ENCODE results near the gene CAMK2D. TPM values are rescaled to one million over a fixed set of nuclear protein-coding genes. Genes with fewer than 3 reads are reported as not detected.
A peak's percentile ranks its signal among the peaks of the same experiment; 100 is the strongest.

The CAMK2D gene
- total RNA-seq, 6 experiments from 2014 or later = 83.7 to 102 (median 94.1) TPM

DNA sequence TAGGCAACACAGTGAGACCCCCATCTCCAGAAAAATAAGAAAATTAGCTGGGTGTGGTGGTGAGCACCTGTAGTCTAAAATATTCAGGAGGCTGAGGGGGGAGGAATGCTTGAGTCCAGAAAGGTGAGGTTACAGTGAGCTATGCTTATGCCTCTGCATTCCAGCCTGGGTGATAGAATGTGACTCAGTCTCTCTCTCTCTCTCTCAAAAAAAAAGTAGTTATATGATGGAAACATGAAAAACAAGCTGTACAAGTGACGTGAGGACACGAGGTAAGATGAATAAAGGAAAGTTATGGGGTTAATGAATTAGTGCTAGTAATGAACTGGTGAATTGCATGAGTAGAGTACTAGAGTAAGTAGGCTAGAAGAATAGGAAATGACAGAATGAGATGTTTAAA is 21.8 kb upstream of the CAMK2D start:
- TF ChIP-seq, protein P1, sequence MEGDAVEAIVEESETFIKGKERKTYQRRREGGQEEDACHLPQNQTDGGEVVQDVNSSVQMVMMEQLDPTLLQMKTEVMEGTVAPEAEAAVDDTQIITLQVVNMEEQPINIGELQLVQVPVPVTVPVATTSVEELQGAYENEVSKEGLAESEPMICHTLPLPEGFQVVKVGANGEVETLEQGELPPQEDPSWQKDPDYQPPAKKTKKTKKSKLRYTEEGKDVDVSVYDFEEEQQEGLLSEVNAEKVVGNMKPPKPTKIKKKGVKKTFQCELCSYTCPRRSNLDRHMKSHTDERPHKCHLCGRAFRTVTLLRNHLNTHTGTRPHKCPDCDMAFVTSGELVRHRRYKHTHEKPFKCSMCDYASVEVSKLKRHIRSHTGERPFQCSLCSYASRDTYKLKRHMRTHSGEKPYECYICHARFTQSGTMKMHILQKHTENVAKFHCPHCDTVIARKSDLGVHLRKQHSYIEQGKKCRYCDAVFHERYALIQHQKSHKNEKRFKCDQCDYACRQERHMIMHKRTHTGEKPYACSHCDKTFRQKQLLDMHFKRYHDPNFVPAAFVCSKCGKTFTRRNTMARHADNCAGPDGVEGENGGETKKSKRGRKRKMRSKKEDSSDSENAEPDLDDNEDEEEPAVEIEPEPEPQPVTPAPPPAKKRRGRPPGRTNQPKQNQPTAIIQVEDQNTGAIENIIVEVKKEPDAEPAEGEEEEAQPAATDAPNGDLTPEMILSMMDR (IDR thresholded peaks at IDR 0.05) = no peak
- Mint-ChIP-seq H3K4me1 (ENCODE audit: low read depth) (peaks cover 31% of the 10 kb centered on the region), H3K4me3 (no peak overlapping the region), H3K27ac (peak overlapping the region; percentile 19; the same call in 1 of the 2 replicates), H3K9me3 (no peaks in the 10 kb centered on the region), H3K27me3 (ENCODE audit: insufficient read depth) (no peaks in the 10 kb centered on the region), H3K36me3 (ENCODE audit: low read depth) (no peaks in the 10 kb centered on the region; the same call in 1 of the 2 replicates)
- DNase-seq = no peak

DNA sequence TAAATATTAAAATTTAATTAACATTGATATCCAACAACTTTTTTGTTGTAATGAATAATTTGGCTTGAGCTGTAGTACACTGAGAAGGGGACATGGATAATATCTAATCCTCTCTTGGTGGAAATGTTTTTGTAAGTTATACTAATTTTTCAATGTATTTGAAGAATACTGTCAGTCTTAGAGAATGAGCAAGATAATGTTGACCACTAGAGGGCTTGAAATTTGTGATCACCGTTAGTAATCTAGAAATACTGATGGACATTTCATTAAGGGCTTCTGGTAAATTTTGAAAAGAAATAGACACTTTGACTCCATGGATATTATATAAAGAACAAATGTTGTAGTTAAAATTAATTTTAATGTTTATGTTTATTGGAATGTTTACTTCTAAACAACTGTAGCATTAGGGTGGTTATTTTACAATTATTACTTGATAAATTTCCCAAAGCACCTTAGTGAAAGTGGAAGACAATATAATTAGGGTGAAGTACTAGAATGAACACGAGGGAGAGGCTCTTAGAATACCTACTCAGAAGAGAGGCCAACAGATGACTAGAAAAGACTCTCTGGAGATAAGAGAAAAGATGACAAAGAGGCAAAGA is 20.0 kb upstream of the CAMK2D start:
- Mint-ChIP-seq H3K9me3 (no peaks in the 10 kb centered on the region), H3K27ac (no peak overlapping the region), H3K4me3 (no peak overlapping the region), H3K36me3 (ENCODE audit: low read depth) (no peaks in the 10 kb centered on the region; the same call in 1 of the 2 replicates), H3K27me3 (ENCODE audit: insufficient read depth) (no peaks in the 10 kb centered on the region), H3K4me1 (ENCODE audit: low read depth) (peaks cover 31% of the 10 kb centered on the region)
- TF ChIP-seq, protein P1 (IDR thresholded peaks at IDR 0.05) = peak; percentile 91
- no peak for DNase-seq

DNA sequence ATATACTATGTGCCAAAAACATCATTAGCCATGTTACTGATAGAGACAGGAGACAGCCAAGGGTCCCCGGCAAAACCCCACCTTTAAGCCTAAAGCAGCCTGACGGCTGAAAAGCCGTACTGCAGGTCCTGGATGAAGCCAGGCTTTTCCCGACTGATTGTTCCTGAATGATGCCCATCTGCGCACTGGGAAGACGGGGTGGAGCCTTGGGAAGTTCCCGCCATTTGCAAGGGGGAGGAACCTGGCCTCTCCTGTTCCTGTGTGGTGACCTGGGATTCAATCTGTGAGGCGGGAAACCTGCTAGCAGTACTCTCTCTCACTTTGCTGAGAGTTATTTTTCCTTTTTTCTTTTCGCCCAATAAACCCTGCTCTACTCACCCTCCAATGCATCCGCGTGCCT is 15.1 kb upstream of the CAMK2D start:
- 0 out of 2 replicates have a peak, but pooled peaks cover 6% of the 10 kb centered on the region for H3K4me1 Mint-ChIP-seq (ENCODE audit: low read depth)
- no peak overlapping the region for H3K4me3 Mint-ChIP-seq
- H3K36me3 Mint-ChIP-seq (ENCODE audit: low read depth) = no peaks in the 10 kb centered on the region
- H3K27me3 Mint-ChIP-seq (ENCODE audit: insufficient read depth) = no peaks in the 10 kb centered on the region
- no peaks in the 10 kb centered on the region for H3K9me3 Mint-ChIP-seq
- TF ChIP-seq, protein P1 (IDR thresholded peaks at IDR 0.05) = no peak
- H3K27ac Mint-ChIP-seq = no peak overlapping the region
- DNase-seq = no peak

DNA sequence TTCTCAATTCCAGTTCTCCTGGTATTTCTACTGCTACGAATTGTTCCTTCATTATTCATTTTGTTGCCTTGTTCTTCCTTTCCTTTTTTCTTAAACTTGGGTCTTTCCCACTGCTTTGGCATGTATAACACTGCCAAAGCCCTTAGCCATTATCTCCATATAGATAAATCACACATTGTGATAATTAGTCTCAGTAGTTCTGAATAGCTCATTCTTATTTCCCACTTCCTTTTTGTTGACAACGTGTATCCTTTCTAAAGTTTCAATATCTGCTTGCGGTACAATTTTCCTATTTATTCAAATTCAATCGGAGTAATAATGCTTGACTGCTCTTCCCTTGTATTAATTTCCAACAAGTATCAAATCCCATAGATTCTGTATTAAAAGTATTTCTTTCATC is 14.5 kb upstream of the CAMK2D start:
- H3K27me3 Mint-ChIP-seq (ENCODE audit: insufficient read depth) = no peaks in the 10 kb centered on the region
- H3K4me1 Mint-ChIP-seq (ENCODE audit: low read depth) = 0 out of 2 replicates have a peak, but pooled peaks cover 6% of the 10 kb centered on the region
- H3K27ac Mint-ChIP-seq = no peak overlapping the region
- H3K4me3 Mint-ChIP-seq = no peak overlapping the region
- DNase-seq = no peak
- no peaks in the 10 kb centered on the region for H3K9me3 Mint-ChIP-seq
- no peaks in the 10 kb centered on the region for H3K36me3 Mint-ChIP-seq (ENCODE audit: low read depth)
- TF ChIP-seq, protein P1 (IDR thresholded peaks at IDR 0.05) = no peak

DNA sequence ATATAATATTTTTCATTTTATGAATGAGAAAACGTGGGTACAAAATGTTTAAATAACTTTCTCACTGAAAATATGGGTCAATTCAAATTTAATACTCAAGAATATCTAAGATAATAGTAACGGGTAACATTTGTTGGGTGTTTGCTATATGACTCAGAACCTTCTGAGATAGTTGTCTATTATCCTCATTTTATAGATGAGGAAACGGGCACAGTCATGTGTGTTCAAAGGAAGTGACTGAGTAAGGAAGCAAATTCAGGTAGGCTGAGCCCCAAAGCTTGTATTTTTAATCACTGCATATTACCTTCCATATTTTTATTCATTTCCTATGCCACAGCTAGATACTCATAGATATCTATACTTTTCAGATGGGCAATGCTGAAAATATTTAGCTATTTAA is 12.2 kb upstream of the CAMK2D start:
- no peaks in the 10 kb centered on the region for H3K36me3 Mint-ChIP-seq (ENCODE audit: low read depth)
- TF ChIP-seq, protein P1 (IDR thresholded peaks at IDR 0.05) = no peak

More for the DNA sequence above, 12.2 kb upstream of the CAMK2D start:
- DNase-seq = no peak
- Mint-ChIP-seq H3K27me3 (ENCODE audit: insufficient read depth) (no peaks in the 10 kb centered on the region), H3K9me3 (no peaks in the 10 kb centered on the region), H3K4me1 (ENCODE audit: low read depth) (0 out of 2 replicates have a peak, but pooled peaks cover 6% of the 10 kb centered on the region), H3K27ac (no peak overlapping the region), H3K4me3 (no peak overlapping the region)
